ENCODE data around the gene ATXN7L1.

DNA sequence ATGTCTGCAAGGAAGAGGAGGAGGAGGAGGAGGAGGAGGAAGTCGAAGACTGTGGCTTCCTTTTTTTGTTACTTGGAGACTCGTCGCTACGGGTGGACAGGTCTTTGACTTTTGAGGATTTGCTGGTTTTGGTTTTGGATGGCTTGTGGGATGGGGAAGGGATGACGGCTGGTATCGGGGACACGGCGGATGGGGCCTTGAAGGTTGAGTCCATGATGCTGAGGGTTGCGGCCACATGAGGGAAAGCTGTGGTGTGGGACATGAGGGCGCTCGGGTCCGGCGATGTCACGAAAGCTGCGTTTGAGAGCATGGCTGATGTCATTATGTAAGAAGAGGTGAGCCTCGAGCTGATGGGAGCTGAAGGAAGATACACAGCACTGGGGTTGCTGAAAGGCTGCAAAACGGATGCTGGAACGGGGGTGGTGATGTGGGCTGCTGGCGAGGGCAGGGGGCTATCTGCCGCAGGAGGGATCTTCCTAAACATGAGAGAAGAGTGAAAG is 262.0 kb downstream of the ATXN7L1 start:
- TF ChIP-seq, protein P1, sequence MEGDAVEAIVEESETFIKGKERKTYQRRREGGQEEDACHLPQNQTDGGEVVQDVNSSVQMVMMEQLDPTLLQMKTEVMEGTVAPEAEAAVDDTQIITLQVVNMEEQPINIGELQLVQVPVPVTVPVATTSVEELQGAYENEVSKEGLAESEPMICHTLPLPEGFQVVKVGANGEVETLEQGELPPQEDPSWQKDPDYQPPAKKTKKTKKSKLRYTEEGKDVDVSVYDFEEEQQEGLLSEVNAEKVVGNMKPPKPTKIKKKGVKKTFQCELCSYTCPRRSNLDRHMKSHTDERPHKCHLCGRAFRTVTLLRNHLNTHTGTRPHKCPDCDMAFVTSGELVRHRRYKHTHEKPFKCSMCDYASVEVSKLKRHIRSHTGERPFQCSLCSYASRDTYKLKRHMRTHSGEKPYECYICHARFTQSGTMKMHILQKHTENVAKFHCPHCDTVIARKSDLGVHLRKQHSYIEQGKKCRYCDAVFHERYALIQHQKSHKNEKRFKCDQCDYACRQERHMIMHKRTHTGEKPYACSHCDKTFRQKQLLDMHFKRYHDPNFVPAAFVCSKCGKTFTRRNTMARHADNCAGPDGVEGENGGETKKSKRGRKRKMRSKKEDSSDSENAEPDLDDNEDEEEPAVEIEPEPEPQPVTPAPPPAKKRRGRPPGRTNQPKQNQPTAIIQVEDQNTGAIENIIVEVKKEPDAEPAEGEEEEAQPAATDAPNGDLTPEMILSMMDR (conservative IDR thresholded peaks at IDR 0.05): no peak
- TF ChIP-seq EZH2 (IDR thresholded peaks at IDR 0.05; ENCODE audit: low read depth): no peak
